A673 (cell line): ENCODE results near the gene PLAA.

Source experiments
- CTCF ChIP-seq: fragments of 300-800, 200-600 bp; sonication (generic); conservative IDR thresholded peaks from 2 replicates; pipeline ENCODE4 v1.5.1; 2017; ENCODE audit warnings: low read depth, mild to moderate bottlenecking, antibody characterized with exemption, low read length, moderate library complexity, mixed read lengths
- EZH2 ChIP-seq: fragments of 200-600 bp; sonication (generic); IDR thresholded peaks from 2 replicates; pipeline ENCODE4 v1.6.1; 2017; ENCODE audit warnings: borderline replicate concordance, low read depth, mild to moderate bottlenecking, mixed read lengths, antibody characterized with exemption, low read length; ENCODE audit not compliant: poor library complexity, severe bottlenecking

GRCh38 chr9:26880262-26880661 is 66.8 kb downstream of the PLAA start:
- TF ChIP-seq EZH2 (no peak), CTCF (no peak)
